ENCODE data around the gene DCST2. TPM values are rescaled to one million over a fixed set of nuclear protein-coding genes. Genes with fewer than 3 reads are reported as not detected.
A peak's percentile ranks its signal among the peaks of the same experiment; 100 is the strongest.

The DCST2 gene
- total RNA-seq, 1 experiment from 2014 or later, result 0.61 TPM

DNA sequence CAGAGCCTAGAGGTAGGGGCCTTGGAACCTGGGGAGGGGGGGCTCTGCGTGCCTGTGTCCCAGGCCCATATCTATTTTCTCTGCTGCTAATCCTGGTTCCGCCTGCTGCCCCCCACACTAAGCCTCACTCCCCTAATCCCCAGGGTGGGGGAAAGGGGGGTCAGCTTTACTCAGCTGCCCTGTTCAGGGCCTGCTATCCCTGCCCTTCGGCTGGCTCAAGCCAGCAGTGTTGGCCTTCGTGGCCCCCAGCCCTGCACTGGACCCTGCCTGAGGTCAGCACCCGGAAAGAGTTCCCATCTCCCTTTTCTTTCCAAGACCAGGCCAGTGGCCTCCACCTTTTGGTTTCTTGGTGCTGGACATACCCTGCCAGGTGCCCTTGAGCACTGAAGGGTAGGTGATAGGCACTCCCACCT, 22.6 kb downstream of the DCST2 start:
- DNase-seq, result no peak
- Histone ChIP-seq H3K4me1 (peaks cover 43% of the 10 kb centered on the region), H3K9me3 (no peaks in the 10 kb centered on the region), H3K27me3 (replicated peaks; ENCODE audit: control insufficient read depth, insufficient read depth, low read length) (no peaks in the 10 kb centered on the region), H3K36me3 (ENCODE audit: control insufficient read depth, insufficient read depth, low read length) (peaks cover 2% of the 10 kb centered on the region), H3K4me3 (ENCODE audit: low read depth, low read length) (no peak overlapping the region)
- ChIA-PET POLR2A (no interaction called here), CTCF (no interaction called here)
- TF ChIP-seq, protein P1, sequence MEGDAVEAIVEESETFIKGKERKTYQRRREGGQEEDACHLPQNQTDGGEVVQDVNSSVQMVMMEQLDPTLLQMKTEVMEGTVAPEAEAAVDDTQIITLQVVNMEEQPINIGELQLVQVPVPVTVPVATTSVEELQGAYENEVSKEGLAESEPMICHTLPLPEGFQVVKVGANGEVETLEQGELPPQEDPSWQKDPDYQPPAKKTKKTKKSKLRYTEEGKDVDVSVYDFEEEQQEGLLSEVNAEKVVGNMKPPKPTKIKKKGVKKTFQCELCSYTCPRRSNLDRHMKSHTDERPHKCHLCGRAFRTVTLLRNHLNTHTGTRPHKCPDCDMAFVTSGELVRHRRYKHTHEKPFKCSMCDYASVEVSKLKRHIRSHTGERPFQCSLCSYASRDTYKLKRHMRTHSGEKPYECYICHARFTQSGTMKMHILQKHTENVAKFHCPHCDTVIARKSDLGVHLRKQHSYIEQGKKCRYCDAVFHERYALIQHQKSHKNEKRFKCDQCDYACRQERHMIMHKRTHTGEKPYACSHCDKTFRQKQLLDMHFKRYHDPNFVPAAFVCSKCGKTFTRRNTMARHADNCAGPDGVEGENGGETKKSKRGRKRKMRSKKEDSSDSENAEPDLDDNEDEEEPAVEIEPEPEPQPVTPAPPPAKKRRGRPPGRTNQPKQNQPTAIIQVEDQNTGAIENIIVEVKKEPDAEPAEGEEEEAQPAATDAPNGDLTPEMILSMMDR (IDR thresholded peaks at IDR 0.05; ENCODE audit: insufficient read depth in 1 of 2, low read depth in 1 of 2, low read length in 1 of 2, severe bottlenecking in 1 of 2, unreplicated experiment in 1 of 2), result no peak
- intact Hi-C loops (cut with micrococcal nuclease; ENCODE audit: unreplicated experiment), result no loop called here
- Mint-ChIP-seq H3K36me3 (ENCODE audit: insufficient read depth, unreplicated experiment) (peaks cover 41% of the 10 kb centered on the region), H3K27ac (ENCODE audit: unreplicated experiment) (no peak overlapping the region), H3K4me3 (ENCODE audit: unreplicated experiment) (no peak overlapping the region), H3K9me3 (ENCODE audit: unreplicated experiment) (no peaks in the 10 kb centered on the region), H3K4me1 (ENCODE audit: low read depth, unreplicated experiment) (peaks cover 25% of the 10 kb centered on the region), H3K27me3 (ENCODE audit: insufficient read depth, unreplicated experiment) (no peaks in the 10 kb centered on the region)
- no TSS peak for BruUV-seq (replicated peaks)

- H3K9me3 ChIP-seq, result no peaks in the 10 kb centered on the region
- TF ChIP-seq, protein P1 (IDR thresholded peaks at IDR 0.05; ENCODE audit: insufficient read depth in 1 of 2, low read depth in 1 of 2, low read length in 1 of 2, severe bottlenecking in 1 of 2, unreplicated experiment in 1 of 2), result no peak
- intact Hi-C loops (cut with micrococcal nuclease; ENCODE audit: unreplicated experiment), result no loop called here
- peaks cover 48% of the 10 kb centered on the region for H3K4me1 ChIP-seq
- peaks cover 3% of the 10 kb centered on the region; the same call in 1 of the 2 replicates for H3K36me3 ChIP-seq (ENCODE audit: control insufficient read depth, insufficient read depth, low read length)
- H3K9me3 Mint-ChIP-seq (ENCODE audit: unreplicated experiment), result no peaks in the 10 kb centered on the region
- ChIA-PET POLR2A (interaction anchor here (0.6 kb wide), 1 partner anchor 66 kb away, joined by 6 read pairs; no protein-coding TSS in a partner anchor), CTCF (interaction anchor here (0.6 kb wide), 2 partner anchors 17 to 22 kb away, joined by 3 to 5 read pairs; partner anchors contain the start of gene LENEP)
- no peak for DNase-seq
- H3K36me3 Mint-ChIP-seq (ENCODE audit: insufficient read depth, unreplicated experiment), result peaks cover 35% of the 10 kb centered on the region
- BruUV-seq (replicated peaks), result no TSS peak
- H3K4me3 ChIP-seq (ENCODE audit: low read depth, low read length), result no peak overlapping the region
- H3K4me3 Mint-ChIP-seq (ENCODE audit: unreplicated experiment), result no peak overlapping the region
- peak overlapping the region; percentile 45 for H3K27ac Mint-ChIP-seq (ENCODE audit: unreplicated experiment)
- H3K27me3 Mint-ChIP-seq (ENCODE audit: insufficient read depth, unreplicated experiment), result no peaks in the 10 kb centered on the region
- no peaks in the 10 kb centered on the region for H3K27me3 ChIP-seq (replicated peaks; ENCODE audit: control insufficient read depth, insufficient read depth, low read length)
- H3K4me1 Mint-ChIP-seq (ENCODE audit: low read depth, unreplicated experiment), result peaks cover 25% of the 10 kb centered on the region
These were observed 23.2 kb downstream of the DCST2 start for GRCh38 chr1:155010211-155010918.

DNA sequence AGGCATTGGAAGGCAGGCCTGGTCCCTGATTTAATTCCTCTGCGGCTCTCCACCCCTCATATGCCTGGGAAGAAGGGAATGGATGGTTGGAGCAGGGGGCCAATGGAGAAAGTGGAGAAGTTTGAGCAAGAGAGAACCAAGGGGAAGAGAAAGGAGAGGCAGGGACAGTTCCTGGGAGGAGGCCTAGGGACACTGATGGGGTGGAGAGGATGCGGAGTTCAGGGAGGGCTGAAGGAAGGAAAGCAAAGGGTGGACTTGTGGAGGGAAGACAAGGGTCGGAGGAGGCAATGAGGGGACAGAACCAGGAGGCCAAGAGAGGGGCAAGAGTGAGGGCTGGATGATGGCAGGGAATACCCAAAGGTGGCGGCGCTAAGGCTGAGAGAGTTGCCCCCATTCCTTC, 23.8 kb downstream of the DCST2 start:
- no peak for DNase-seq
- BruUV-seq (replicated peaks), result no TSS peak
- intact Hi-C loops (cut with micrococcal nuclease; ENCODE audit: unreplicated experiment), result no loop called here
- H3K4me1 Mint-ChIP-seq (ENCODE audit: low read depth, unreplicated experiment), result peaks cover 25% of the 10 kb centered on the region
- peak overlapping the region; percentile 45 for H3K27ac Mint-ChIP-seq (ENCODE audit: unreplicated experiment)
- H3K4me3 Mint-ChIP-seq (ENCODE audit: unreplicated experiment), result no peak overlapping the region
- H3K9me3 Mint-ChIP-seq (ENCODE audit: unreplicated experiment), result no peaks in the 10 kb centered on the region
- TF ChIP-seq, protein P1 (IDR thresholded peaks at IDR 0.05; ENCODE audit: insufficient read depth in 1 of 2, low read depth in 1 of 2, low read length in 1 of 2, severe bottlenecking in 1 of 2, unreplicated experiment in 1 of 2), result no peak
- H3K36me3 ChIP-seq (ENCODE audit: control insufficient read depth, insufficient read depth, low read length), result peaks cover 3% of the 10 kb centered on the region; the same call in 1 of the 2 replicates
- H3K9me3 ChIP-seq, result no peaks in the 10 kb centered on the region
- no peak overlapping the region for H3K4me3 ChIP-seq (ENCODE audit: low read depth, low read length)
- H3K27me3 Mint-ChIP-seq (ENCODE audit: insufficient read depth, unreplicated experiment), result no peaks in the 10 kb centered on the region
- H3K4me1 ChIP-seq, result peaks cover 49% of the 10 kb centered on the region
- ChIA-PET CTCF (interaction anchor here (0.6 to 2.3 kb wide), 2 partner anchors 8 to 17 kb away, joined by 3 to 10 read pairs; partner anchors contain the start of gene LENEP), POLR2A (no interaction called here)
- peaks cover 35% of the 10 kb centered on the region for H3K36me3 Mint-ChIP-seq (ENCODE audit: insufficient read depth, unreplicated experiment)
- no peaks in the 10 kb centered on the region for H3K27me3 ChIP-seq (replicated peaks; ENCODE audit: control insufficient read depth, insufficient read depth, low read length)
